ENCODE data around the gene KIF26B.

Gene KIF26B

DNA sequence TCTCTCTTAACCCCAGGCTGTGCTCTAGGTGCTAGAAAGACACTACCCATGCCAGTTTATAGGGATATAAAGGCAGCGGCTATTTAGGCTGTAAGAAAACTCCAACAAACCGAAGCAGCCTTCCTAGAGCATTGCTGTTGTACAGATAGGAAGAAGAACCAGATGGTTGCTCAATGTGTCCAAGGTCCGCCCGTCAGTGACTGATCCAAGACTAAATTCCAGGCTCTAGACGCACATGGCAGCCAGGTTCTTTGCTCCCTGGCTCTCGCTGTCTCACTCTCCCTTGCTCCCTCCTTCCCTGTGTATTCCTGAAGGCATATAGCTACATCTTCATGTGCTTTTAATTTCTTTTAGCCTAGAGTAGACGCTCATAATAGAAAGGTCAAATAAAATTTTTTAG lies 303.4 kb downstream of the KIF26B start:
- DNase-seq (ENCODE audit: low read depth in 4 of 4, low spot score in 1 of 4): no peak

DNA sequence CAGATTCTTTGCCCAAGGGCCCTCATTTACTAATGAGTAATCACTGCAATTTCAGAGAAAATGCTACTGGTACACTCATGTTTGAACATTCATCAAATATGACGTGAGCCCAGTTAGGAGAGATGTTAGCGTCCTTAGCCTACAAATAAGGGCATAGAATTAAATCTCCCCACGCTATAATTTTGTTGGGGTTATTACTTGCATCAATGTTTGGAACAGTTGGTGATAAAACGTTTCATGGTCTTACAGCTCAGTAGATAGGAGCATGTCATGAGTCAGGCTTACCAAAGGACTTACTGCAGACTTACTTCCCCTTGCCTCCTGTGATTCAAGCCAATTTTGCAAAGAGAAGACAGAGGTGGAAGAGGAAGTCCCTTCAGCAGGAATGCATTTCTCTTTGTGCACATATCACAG lies 304.0 kb downstream of the KIF26B start:
- DNase-seq (ENCODE audit: low read depth in 4 of 4, low spot score in 1 of 4): no peak

- no peak for DNase-seq (ENCODE audit: low read depth in 4 of 4, low spot score in 1 of 4)
Measured at GRCh38 chr1:245459621-245460020, 304.8 kb downstream of the KIF26B start.

- DNase-seq (ENCODE audit: low read depth in 4 of 4, low spot score in 1 of 4): no peak
Measured at GRCh38 chr1:245461681-245462080, 306.9 kb downstream of the KIF26B start.

- DNase-seq (ENCODE audit: low read depth in 4 of 4, low spot score in 1 of 4): no peak
Measured at GRCh38 chr1:245462161-245462560, 307.4 kb downstream of the KIF26B start.

GRCh38 chr1:245463392-245464165 lies 308.8 kb downstream of the KIF26B start:
- DNase-seq (ENCODE audit: low read depth in 4 of 4, low spot score in 1 of 4): no peak

GRCh38 chr1:245464290-245464689 lies 309.5 kb downstream of the KIF26B start:
- no peak for DNase-seq (ENCODE audit: low read depth in 4 of 4, low spot score in 1 of 4)

GRCh38 chr1:245465666-245466065 lies 310.9 kb downstream of the KIF26B start:
- no peak for DNase-seq (ENCODE audit: low read depth in 4 of 4, low spot score in 1 of 4)

DNA sequence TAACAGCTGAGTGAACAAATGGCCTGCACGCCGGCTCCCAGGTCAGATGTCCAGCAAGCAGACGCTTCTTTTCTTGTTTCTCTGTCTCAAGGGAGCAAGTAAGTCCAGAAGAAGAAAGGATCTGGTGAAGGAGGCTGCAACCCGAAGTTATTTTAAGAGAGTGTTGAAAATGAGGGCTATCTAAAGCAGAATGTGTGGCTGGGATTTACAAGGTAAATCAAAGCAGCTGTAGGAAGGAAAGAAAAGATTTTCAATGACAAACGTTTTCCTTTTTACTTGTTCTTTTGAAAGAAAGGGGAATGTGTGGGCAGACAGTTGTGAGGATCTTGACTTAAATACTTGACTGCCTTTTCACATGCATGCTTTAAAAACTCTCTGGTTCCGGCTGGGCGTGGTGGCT lies 311.5 kb downstream of the KIF26B start:
- no peak for DNase-seq (ENCODE audit: low read depth in 4 of 4, low spot score in 1 of 4)

GRCh38 chr1:245467804-245468203 lies 313.0 kb downstream of the KIF26B start:
- no peak for DNase-seq (ENCODE audit: low read depth in 4 of 4, low spot score in 1 of 4)

DNA sequence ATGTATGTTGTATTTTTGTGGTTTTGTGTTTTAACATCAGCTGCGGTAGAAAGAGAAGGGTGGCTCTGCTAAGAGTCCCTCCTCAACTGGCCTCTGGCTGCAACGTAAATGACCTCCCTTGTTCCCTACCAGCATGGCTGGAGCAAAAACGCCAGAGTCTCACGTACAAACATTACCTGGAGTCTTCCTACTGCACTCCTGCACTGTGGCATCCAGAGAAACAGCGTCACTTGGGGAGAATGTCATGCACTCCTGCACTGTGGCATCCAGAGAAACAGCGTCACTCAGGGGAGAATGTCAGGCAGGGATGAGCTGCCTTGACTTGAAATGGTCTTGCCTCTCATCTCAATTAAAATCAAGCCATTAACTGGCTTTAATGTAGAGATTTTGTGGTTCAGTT lies 314.2 kb downstream of the KIF26B start:
- DNase-seq (ENCODE audit: low read depth in 4 of 4, low spot score in 1 of 4): no peak

- no peak for DNase-seq (ENCODE audit: low read depth in 4 of 4, low spot score in 1 of 4)
Measured at GRCh38 chr1:245469734-245470133, 314.9 kb downstream of the KIF26B start.

DNA sequence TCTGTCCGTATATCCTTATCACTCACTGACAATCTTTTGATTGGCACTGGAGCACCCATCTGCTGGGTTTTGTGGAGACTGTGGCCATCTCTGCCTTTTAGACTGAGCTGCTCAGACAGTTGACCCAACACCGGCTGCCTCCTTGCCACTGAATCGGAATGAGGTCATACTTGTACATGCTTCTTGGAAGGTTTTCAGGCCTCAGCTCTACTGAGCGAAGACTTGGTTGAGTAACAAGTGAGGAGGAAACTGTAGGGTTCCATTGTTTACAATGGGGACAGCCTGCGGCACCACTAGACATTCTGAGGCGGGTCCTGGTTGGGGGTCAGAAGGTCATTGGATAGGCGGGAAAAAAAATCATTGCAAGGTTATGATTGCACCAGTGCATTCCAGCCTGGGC lies 320.3 kb downstream of the KIF26B start:
- no peak for DNase-seq (ENCODE audit: low read depth in 4 of 4, low spot score in 1 of 4)

- DNase-seq (ENCODE audit: low read depth in 4 of 4, low spot score in 1 of 4): no peak
Measured at GRCh38 chr1:245475961-245476516, 321.3 kb downstream of the KIF26B start.

DNA sequence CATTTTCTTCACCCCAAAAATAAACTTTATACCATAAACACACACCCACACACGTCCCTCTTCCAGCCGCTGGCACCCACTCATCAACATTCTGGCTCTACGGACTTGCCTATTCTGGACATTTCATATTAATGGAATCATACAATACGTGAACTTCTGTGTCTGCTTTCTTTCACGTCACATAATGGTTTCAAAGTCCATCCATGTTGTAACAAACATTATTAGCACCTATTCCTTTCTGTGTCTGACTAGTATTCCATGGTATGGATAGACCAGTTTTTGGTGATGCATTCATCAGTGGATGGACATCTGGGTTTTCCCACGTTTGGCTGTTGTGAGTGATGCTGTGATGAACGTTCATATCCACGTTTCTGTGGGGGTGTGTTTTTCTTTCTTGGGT lies 323.2 kb downstream of the KIF26B start:
- no peak for DNase-seq (ENCODE audit: low read depth in 4 of 4, low spot score in 1 of 4)

- DNase-seq (ENCODE audit: low read depth in 4 of 4, low spot score in 1 of 4): no peak
Measured at GRCh38 chr1:245480393-245481120, 325.8 kb downstream of the KIF26B start.

DNA sequence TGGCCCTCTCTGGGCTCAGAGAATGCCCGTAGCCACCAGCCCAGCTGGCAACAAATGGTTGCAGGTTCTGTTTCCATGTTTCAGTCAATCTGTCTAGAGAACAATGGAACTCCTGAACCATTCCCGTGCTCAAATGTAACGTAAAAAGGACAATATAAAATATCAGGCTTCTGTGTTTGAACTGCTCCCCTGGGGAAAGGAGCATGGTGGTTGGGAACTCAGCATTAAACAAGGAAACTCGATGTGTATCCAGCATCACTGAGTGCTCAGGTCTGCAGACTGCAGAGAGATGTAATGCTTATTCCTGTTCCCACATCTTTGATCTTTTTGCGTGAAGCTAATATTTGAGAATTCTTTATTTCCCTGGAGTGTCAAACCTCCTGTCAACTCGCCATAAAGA lies 326.5 kb downstream of the KIF26B start:
- DNase-seq (ENCODE audit: low read depth in 4 of 4, low spot score in 1 of 4): no peak

DNA sequence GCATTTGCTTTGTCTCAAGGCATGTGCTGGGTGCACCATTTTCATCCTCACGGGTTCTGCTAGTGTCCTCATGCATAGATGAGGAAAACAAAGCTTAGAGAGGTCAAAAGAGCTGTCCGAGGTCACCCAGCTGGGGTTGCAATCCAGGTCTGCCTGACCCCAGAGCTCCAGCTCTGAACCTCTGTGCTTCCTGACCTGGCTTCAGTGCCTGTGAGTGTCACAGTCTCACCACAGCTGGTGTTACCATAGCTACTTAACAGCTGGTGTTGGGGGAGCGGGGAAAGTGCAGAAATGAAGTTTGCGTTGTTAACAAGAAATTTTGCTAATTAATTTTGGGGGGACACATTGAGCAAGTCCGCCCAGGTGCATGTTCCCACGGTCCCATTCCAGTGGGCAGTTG lies 328.5 kb downstream of the KIF26B start:
- DNase-seq (ENCODE audit: low read depth in 4 of 4, low spot score in 1 of 4): no peak

DNA sequence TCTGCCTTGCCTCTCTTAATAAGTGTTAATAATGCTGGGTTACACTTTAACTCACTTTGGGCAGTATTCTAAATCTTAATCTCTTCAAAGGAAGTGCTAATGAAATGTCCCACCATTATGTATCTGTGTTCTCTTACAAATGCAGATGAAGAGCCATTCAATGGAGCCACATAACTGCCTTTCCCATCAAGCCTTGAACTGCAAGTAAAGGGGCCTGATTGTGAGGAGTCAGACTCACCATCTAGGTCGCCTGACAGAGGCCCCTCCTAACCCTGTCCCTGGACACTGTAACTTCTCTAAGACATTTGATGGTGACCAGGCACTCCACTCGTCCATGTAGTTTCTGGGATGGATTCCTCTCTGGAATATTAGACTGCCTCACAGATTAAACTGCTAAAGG lies 329.4 kb downstream of the KIF26B start:
- no peak for DNase-seq (ENCODE audit: low read depth in 4 of 4, low spot score in 1 of 4)

GRCh38 chr1:245485996-245486395 lies 331.2 kb downstream of the KIF26B start:
- DNase-seq (ENCODE audit: low read depth in 4 of 4, low spot score in 1 of 4): no peak

GRCh38 chr1:245486775-245487470 lies 332.1 kb downstream of the KIF26B start:
- no peak for DNase-seq (ENCODE audit: low read depth in 4 of 4, low spot score in 1 of 4)

Data from stimulated activated CD4-positive, alpha-beta T cell treated with anti-CD3 and anti-CD28 coated beads, Interleukin-1b, Interleukin-23, amount 100 ng/mL, for 24 hours (primary cell).